IPS-20b (cell line): ENCODE measurements around the gene LHX4.
"Not testable (repeated sequence)": the region's sequence is repeated elsewhere in the genome, so short reads cannot be mapped to it uniquely, and the experiment has no call there.

Experiments
- H3K27ac ChIP-seq: one replicate; pipeline ENCODE4 v1.5.1; 2013; ENCODE audit warnings: low read length
- H3K27me3 ChIP-seq: 2 replicates; pipeline ENCODE4 v1.6.1; 2013; ENCODE audit warnings: mild to moderate bottlenecking, low read length, inconsistent platforms; ENCODE audit not compliant: insufficient read depth
- H3K36me3 ChIP-seq: 2 replicates; pipeline ENCODE4 v1.6.1; 2013; ENCODE audit warnings: low read depth, mild to moderate bottlenecking, inconsistent platforms, low read length, moderate library complexity; ENCODE audit not compliant: insufficient read depth
- H3K4me1 ChIP-seq: 2 replicates; pipeline ENCODE4 v1.6.1; 2013; ENCODE audit warnings: mild to moderate bottlenecking, control low read depth, inconsistent platforms, low read length, moderate library complexity; ENCODE audit not compliant: insufficient read depth
- H3K4me3 ChIP-seq: 2 replicates; pipeline ENCODE4 v1.5.1; 2013; ENCODE audit warnings: mild to moderate bottlenecking, low read length, inconsistent platforms
- H3K9ac ChIP-seq: 2 replicates; pipeline ENCODE4 v1.6.1; 2013; ENCODE audit warnings: low read depth, mild to moderate bottlenecking, inconsistent platforms, low read length, moderate library complexity
- H3K9me3 ChIP-seq: 2 replicates; pipeline ENCODE4 v1.6.1; 2013; ENCODE audit warnings: mild to moderate bottlenecking, low read depth, low read length, inconsistent platforms; ENCODE audit not compliant: insufficient read depth

The LHX4 gene

GRCh38 chr1:180198611-180199010 lies 31.5 kb upstream of the LHX4 start:
- no peaks in the 10 kb centered on the region for H3K27me3 ChIP-seq
- H3K27ac ChIP-seq, result no peak overlapping the region
- H3K4me1 ChIP-seq, result no peaks in the 10 kb centered on the region
- H3K9me3 ChIP-seq, result no peaks in the 10 kb centered on the region
- peaks cover 16% of the 10 kb centered on the region; the same call in 1 of the 2 replicates for H3K36me3 ChIP-seq
- no peak overlapping the region for H3K4me3 ChIP-seq
- H3K9ac ChIP-seq, result no peak overlapping the region

- no peak overlapping the region for H3K4me3 ChIP-seq
- no peaks in the 10 kb centered on the region for H3K27me3 ChIP-seq
- H3K27ac ChIP-seq, result no peak overlapping the region
- H3K36me3 ChIP-seq, result peaks cover 16% of the 10 kb centered on the region; the same call in 1 of the 2 replicates
- H3K9ac ChIP-seq, result no peak overlapping the region
- no peaks in the 10 kb centered on the region for H3K9me3 ChIP-seq
- no peaks in the 10 kb centered on the region for H3K4me1 ChIP-seq
Measured at GRCh38 chr1:180199018-180199417, 31.0 kb upstream of the LHX4 start.

- peaks cover 6% of the 10 kb centered on the region; the same call in 1 of the 2 replicates for H3K36me3 ChIP-seq
- no peak overlapping the region for H3K9ac ChIP-seq
- no peaks in the 10 kb centered on the region for H3K4me1 ChIP-seq
Measured at GRCh38 chr1:180201451-180202200, 28.4 kb upstream of the LHX4 start.

GRCh38 chr1:180202588-180202987 lies 27.5 kb upstream of the LHX4 start:
- not testable (repeated sequence) for H3K9me3 ChIP-seq, H3K4me3 ChIP-seq, H3K36me3 ChIP-seq, H3K27ac ChIP-seq, H3K4me1 ChIP-seq, H3K9ac ChIP-seq
- peaks cover 18% of the 10 kb centered on the region; the same call in 1 of the 2 replicates for H3K27me3 ChIP-seq

More at GRCh38 chr1:180201451-180202200, 28.4 kb upstream of the LHX4 start:
- H3K4me3 ChIP-seq, result no peak overlapping the region
- H3K27me3 ChIP-seq, result peaks cover 8% of the 10 kb centered on the region; the same call in 1 of the 2 replicates
- no peak overlapping the region for H3K27ac ChIP-seq
- H3K9me3 ChIP-seq, result no peaks in the 10 kb centered on the region

- H3K9me3 ChIP-seq, result no peaks in the 10 kb centered on the region
- no peak overlapping the region for H3K4me3 ChIP-seq
- H3K27ac ChIP-seq, result no peak overlapping the region
- H3K4me1 ChIP-seq, result no peaks in the 10 kb centered on the region
- peaks cover 33% of the 10 kb centered on the region for H3K27me3 ChIP-seq
- H3K36me3 ChIP-seq, result no peaks in the 10 kb centered on the region
- H3K9ac ChIP-seq, result no peak overlapping the region
Measured at GRCh38 chr1:180204231-180204630, 25.8 kb upstream of the LHX4 start.

GRCh38 chr1:180206581-180206980 lies 23.5 kb upstream of the LHX4 start:
- no peak overlapping the region for H3K4me3 ChIP-seq
- no peaks in the 10 kb centered on the region for H3K9me3 ChIP-seq
- peaks cover 37% of the 10 kb centered on the region for H3K27me3 ChIP-seq
- H3K9ac ChIP-seq, result no peak overlapping the region
- no peaks in the 10 kb centered on the region for H3K36me3 ChIP-seq
- no peaks in the 10 kb centered on the region for H3K4me1 ChIP-seq
- H3K27ac ChIP-seq, result no peak overlapping the region

GRCh38 chr1:180208264-180208663 lies 21.8 kb upstream of the LHX4 start:
- Histone ChIP-seq H3K4me1 (no peaks in the 10 kb centered on the region), H3K9ac (no peak overlapping the region), H3K36me3 (no peaks in the 10 kb centered on the region), H3K27ac (no peak overlapping the region), H3K4me3 (no peak overlapping the region), H3K9me3 (no peaks in the 10 kb centered on the region), H3K27me3 (peaks cover 52% of the 10 kb centered on the region)

GRCh38 chr1:180210008-180210620 lies 19.9 kb upstream of the LHX4 start:
- no peak overlapping the region for H3K9ac ChIP-seq
- H3K4me3 ChIP-seq, result no peak overlapping the region
- H3K27me3 ChIP-seq, result peaks cover 52% of the 10 kb centered on the region
- H3K4me1 ChIP-seq, result no peaks in the 10 kb centered on the region
- no peak overlapping the region for H3K27ac ChIP-seq
- no peaks in the 10 kb centered on the region for H3K9me3 ChIP-seq
- H3K36me3 ChIP-seq, result no peaks in the 10 kb centered on the region

- H3K4me1 ChIP-seq, result no peaks in the 10 kb centered on the region
- H3K36me3 ChIP-seq, result no peaks in the 10 kb centered on the region
- H3K4me3 ChIP-seq, result no peak overlapping the region
- H3K9ac ChIP-seq, result no peak overlapping the region
- no peak overlapping the region for H3K27ac ChIP-seq
- H3K27me3 ChIP-seq, result peaks cover 47% of the 10 kb centered on the region
- H3K9me3 ChIP-seq, result no peaks in the 10 kb centered on the region
Measured at GRCh38 chr1:180211156-180211859, 18.8 kb upstream of the LHX4 start.

- Histone ChIP-seq H3K9ac (no peak overlapping the region), H3K9me3 (no peaks in the 10 kb centered on the region), H3K27ac (no peak overlapping the region), H3K36me3 (no peaks in the 10 kb centered on the region), H3K27me3 (peaks cover 42% of the 10 kb centered on the region), H3K4me1 (no peaks in the 10 kb centered on the region), H3K4me3 (no peak overlapping the region)
Measured at GRCh38 chr1:180211860-180212229, 18.2 kb upstream of the LHX4 start.

GRCh38 chr1:180213401-180214170 lies 16.5 kb upstream of the LHX4 start:
- H3K9ac ChIP-seq, result no peak overlapping the region
- H3K27me3 ChIP-seq, result peaks cover 27% of the 10 kb centered on the region
- no peaks in the 10 kb centered on the region for H3K36me3 ChIP-seq
- H3K9me3 ChIP-seq, result no peaks in the 10 kb centered on the region
- H3K4me1 ChIP-seq, result no peaks in the 10 kb centered on the region
- no peak overlapping the region for H3K4me3 ChIP-seq
- no peak overlapping the region for H3K27ac ChIP-seq
